Measurements from ENCODE around the gene PHLDB3.

The PHLDB3 gene

DNA sequence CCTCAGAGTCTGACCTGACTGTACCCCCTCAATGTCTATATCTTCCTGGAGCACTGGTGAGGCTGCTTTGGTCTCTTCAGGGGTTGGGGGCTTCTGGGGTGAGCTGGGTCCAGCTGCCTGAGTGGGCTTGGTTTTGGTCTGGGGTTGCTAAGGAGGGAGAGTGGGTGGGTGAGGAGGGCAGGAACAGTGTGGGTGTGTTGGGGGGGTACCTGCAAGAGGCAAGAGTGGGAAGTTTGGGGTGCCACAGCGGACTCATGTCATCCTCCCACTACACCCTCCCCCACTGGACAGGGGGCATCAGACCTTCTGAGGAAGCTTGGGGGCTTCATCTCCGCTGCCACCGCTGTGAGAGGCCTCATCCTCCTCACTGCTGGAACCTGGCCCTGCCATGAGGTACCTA is 42.0 kb upstream of the PHLDB3 start:
- TF ChIP-seq, protein P1, sequence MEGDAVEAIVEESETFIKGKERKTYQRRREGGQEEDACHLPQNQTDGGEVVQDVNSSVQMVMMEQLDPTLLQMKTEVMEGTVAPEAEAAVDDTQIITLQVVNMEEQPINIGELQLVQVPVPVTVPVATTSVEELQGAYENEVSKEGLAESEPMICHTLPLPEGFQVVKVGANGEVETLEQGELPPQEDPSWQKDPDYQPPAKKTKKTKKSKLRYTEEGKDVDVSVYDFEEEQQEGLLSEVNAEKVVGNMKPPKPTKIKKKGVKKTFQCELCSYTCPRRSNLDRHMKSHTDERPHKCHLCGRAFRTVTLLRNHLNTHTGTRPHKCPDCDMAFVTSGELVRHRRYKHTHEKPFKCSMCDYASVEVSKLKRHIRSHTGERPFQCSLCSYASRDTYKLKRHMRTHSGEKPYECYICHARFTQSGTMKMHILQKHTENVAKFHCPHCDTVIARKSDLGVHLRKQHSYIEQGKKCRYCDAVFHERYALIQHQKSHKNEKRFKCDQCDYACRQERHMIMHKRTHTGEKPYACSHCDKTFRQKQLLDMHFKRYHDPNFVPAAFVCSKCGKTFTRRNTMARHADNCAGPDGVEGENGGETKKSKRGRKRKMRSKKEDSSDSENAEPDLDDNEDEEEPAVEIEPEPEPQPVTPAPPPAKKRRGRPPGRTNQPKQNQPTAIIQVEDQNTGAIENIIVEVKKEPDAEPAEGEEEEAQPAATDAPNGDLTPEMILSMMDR (IDR thresholded peaks at IDR 0.05; ENCODE audit: control insufficient read depth, insufficient read depth, low read depth, low read length, missing control alignments), result no peak
- H3K4me3 ChIP-seq (ENCODE audit: control insufficient read depth, low read depth, low read length), result no peak overlapping the region
- DNase-seq (ENCODE audit: low read depth), result no peak

DNA sequence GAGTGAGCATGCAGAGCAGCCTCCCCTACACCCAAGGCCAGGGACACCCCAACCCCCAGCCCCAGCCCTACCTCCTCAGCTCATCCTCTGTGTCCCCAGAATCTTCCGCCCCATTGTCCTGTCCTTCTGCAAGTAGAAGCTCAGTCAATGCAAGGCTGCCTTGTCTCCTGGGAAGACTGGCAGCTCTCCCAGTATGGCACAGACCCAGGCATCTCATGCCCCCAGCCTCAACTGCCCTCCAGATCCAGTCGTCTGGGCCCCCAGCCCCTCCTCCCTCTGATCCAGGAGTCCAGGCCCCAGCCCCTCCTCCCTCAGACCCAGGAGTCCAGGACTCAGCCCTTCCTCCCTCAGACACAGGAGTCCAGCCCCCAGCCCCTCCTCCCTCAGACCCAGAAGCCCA is 41.4 kb upstream of the PHLDB3 start:
- DNase-seq (ENCODE audit: low read depth), result no peak
- H3K4me3 ChIP-seq (ENCODE audit: control insufficient read depth, low read depth, low read length), result no peak overlapping the region
- TF ChIP-seq, protein P1 (IDR thresholded peaks at IDR 0.05; ENCODE audit: control insufficient read depth, insufficient read depth, low read depth, low read length, missing control alignments), result no peak

DNA sequence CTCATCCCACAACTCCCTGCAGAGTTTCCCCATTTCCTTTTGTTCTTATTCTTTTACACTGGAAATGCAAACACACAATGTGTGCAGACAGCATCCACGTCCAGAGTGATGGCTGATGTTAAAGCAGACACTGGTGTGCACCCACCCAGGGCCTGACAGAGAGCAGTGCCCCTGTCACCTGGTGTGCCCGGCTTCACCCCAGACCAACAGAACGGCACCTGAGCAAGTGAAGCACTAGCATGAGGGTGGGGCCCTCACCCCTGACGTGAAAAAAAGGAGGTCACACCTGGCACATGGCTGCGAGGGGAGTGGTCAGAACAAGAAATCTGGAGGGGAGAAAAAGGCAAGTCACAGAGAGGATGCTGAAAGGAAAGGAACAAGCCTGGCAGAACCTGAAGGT is 40.7 kb upstream of the PHLDB3 start:
- no peak overlapping the region for H3K4me3 ChIP-seq (ENCODE audit: control insufficient read depth, low read depth, low read length)
- DNase-seq (ENCODE audit: low read depth), result no peak
- TF ChIP-seq, protein P1 (IDR thresholded peaks at IDR 0.05; ENCODE audit: control insufficient read depth, insufficient read depth, low read depth, low read length, missing control alignments), result no peak

DNA sequence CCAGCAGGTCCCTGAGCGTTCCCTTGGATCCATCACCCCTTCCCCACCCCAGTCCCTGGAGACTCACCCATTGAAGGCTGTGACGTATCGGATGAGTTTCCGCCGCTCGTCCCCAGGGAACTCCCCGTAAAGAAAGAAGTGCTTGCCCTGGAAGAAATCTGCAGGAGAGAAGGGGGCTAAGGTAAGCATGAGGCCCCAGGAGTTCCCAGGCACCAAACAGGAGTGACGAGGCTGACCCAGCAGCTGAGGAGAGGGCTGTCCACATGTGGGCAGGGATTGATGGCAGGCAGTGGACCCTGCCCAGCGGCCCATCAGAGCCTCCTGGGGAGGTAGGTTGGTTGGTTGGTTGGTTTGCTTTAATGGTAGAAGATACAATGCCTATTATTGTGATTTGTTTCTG is 39.5 kb upstream of the PHLDB3 start:
- TF ChIP-seq, protein P1 (IDR thresholded peaks at IDR 0.05; ENCODE audit: control insufficient read depth, insufficient read depth, low read depth, low read length, missing control alignments), result no peak
- DNase-seq (ENCODE audit: low read depth), result no peak
- no peak overlapping the region for H3K4me3 ChIP-seq (ENCODE audit: control insufficient read depth, low read depth, low read length)

DNA sequence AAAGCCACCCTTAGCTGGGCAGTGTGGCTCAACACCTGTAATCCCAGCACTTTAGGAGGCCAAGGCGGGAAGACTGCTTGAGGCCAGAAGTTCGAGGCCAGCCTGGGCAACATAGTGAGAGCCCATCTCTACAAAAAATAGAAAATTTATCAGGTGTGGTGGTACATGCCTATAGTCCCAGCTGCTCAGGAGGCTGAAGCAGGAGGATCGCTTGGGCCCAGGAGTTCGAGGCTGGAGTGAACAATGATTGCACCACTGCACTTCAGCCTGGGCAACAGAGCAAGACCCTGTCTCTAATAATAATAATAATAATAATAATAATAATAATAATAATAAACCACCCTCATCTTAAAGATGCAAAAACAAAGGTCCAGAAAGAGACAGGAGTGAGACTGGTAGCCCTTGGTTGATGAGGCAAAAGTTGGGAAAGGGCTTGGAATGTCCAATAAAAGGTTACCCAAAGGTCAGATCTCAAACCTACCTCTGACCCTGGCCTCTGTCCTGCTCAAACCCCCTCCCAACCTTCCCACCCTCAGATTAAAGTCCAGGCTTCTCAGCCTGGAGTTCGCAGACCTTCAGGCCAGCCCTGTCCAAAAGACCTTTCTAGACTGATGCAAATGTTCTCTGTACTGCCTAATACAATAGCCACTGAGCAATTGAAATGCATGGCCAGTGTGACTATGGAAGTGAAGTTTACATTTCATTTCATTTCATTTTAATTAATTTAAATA is 37.5 kb upstream of the PHLDB3 start:
- no peak for DNase-seq (ENCODE audit: low read depth)
- no peak overlapping the region for H3K4me3 ChIP-seq (ENCODE audit: control insufficient read depth, low read depth, low read length)
- TF ChIP-seq, protein P1 (IDR thresholded peaks at IDR 0.05; ENCODE audit: control insufficient read depth, insufficient read depth, low read depth, low read length, missing control alignments), result no peak

DNA sequence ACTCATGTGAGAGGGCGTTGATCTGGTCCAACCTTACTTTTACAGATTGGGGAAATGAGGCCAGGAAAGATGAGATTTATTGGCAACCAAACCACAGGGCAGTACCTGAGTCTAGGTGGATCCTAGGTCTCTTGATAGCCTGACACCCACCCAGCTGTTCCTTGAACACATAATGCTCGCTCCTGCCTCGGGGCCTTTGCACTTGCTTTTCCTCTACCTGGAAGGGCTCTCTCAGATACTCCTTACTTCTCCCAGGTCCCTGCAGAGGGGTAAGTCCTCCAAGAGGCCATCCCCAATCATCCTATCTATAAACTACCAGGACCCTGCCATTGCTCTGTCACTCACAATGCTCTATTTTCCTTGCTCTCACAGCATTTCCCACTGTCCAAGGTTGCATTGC is 35.8 kb upstream of the PHLDB3 start:
- no peak for DNase-seq (ENCODE audit: low read depth)
- H3K4me3 ChIP-seq (ENCODE audit: control insufficient read depth, low read depth, low read length), result no peak overlapping the region
- TF ChIP-seq, protein P1 (IDR thresholded peaks at IDR 0.05; ENCODE audit: control insufficient read depth, insufficient read depth, low read depth, low read length, missing control alignments), result no peak

Data from AG09309 (cell line).